HAP-1 (cell line): ENCODE results near the gene CHST12.

Source experiments
- DNase-seq, 2 experiments: peaks; one replicate each; pipeline ENCODE4 v3.0.0-alpha.2; 2016 to 2020; ENCODE audit warnings: low spot score in 2 of 2
- H3K27me3 ChIP-seq: fragments of 250-450 bp; sonication (Bioruptor Pico); 2 replicates; pipeline ENCODE4 v1.5.1; 2020; ENCODE audit warnings: low read depth, mild to moderate bottlenecking, moderate library complexity
- H3K36me3 ChIP-seq: fragments of 250-450 bp; sonication (Bioruptor Pico); replicated peaks from 2 replicates; pipeline ENCODE4 v1.5.1; 2020; ENCODE audit warnings: mild to moderate bottlenecking
- H3K4me1 ChIP-seq: fragments of 250-450 bp; sonication (Bioruptor Pico); 2 replicates; pipeline ENCODE4 v1.5.1; 2020; ENCODE audit warnings: mild to moderate bottlenecking
- H3K4me3 ChIP-seq: fragments of 250-450 bp; sonication (Bioruptor Pico); 2 replicates; pipeline ENCODE4 v1.5.1; 2020; ENCODE audit warnings: mild to moderate bottlenecking, moderate library complexity
- H3K9me3 ChIP-seq: fragments of 250-450 bp; sonication (Bioruptor Pico); 2 replicates; pipeline ENCODE4 v1.5.1; 2020; ENCODE audit warnings: mild to moderate bottlenecking, moderate library complexity
- in situ Hi-C: fragments of 300-500 bp; cut with MboI; formaldehyde crosslinking; loops from 3 replicates; pipeline ENCODE4 v1.14.3; 2020; ENCODE audit warnings: low sequenced_read_pairs, inconsistent platforms, mixed read lengths

The CHST12 gene

GRCh38 chr7:2473496-2474180 is 70.2 kb downstream of the CHST12 start:
- Histone ChIP-seq H3K36me3 (no peaks in the 10 kb centered on the region), H3K27me3 (no peaks in the 10 kb centered on the region), H3K9me3 (no peaks in the 10 kb centered on the region), H3K4me1 (no peaks in the 10 kb centered on the region), H3K4me3 (no peak overlapping the region)
- in situ Hi-C loops, result no loop called here
- no peak for DNase-seq

GRCh38 chr7:2474224-2474623 is 70.8 kb downstream of the CHST12 start:
- in situ Hi-C loops, result no loop called here

GRCh38 chr7:2474813-2475677 is 71.6 kb downstream of the CHST12 start:
- in situ Hi-C loops, result no loop called here
- Histone ChIP-seq H3K27me3 (no peaks in the 10 kb centered on the region), H3K9me3 (no peaks in the 10 kb centered on the region), H3K36me3 (no peaks in the 10 kb centered on the region), H3K4me3 (no peak overlapping the region), H3K4me1 (no peaks in the 10 kb centered on the region)
- DNase-seq, result no peak

More at GRCh38 chr7:2474224-2474623, 70.8 kb downstream of the CHST12 start:
- no peaks in the 10 kb centered on the region for H3K36me3 ChIP-seq
- H3K27me3 ChIP-seq, result no peaks in the 10 kb centered on the region
- H3K9me3 ChIP-seq, result no peaks in the 10 kb centered on the region
- H3K4me1 ChIP-seq, result no peaks in the 10 kb centered on the region
- no peak overlapping the region for H3K4me3 ChIP-seq
- no peak for DNase-seq

GRCh38 chr7:2475678-2476015 is 72.2 kb downstream of the CHST12 start:
- Histone ChIP-seq H3K27me3 (no peaks in the 10 kb centered on the region), H3K9me3 (no peaks in the 10 kb centered on the region), H3K4me3 (no peak overlapping the region), H3K4me1 (no peaks in the 10 kb centered on the region), H3K36me3 (no peaks in the 10 kb centered on the region)
- in situ Hi-C loops, result no loop called here
- no peak for DNase-seq

GRCh38 chr7:2476298-2476697 is 72.9 kb downstream of the CHST12 start, which contains the start of gene GRIFIN:
TSS of gene GRIFIN (minus strand) at chr7:2476398. CDS start at chr7:2476383, 15 bp downstream.
- in situ Hi-C loops, result no loop called here
- no peak for DNase-seq
- Histone ChIP-seq H3K4me1 (no peaks in the 10 kb centered on the region), H3K4me3 (no peak within 1 kb of the TSS), H3K27me3 (no peaks in the 10 kb centered on the region), H3K9me3 (no peaks in the 10 kb centered on the region), H3K36me3 (no peaks in the 10 kb centered on the region)

- no peak for DNase-seq
- no peak overlapping the region for H3K4me3 ChIP-seq
- H3K4me1 ChIP-seq, result no peaks in the 10 kb centered on the region
- H3K36me3 ChIP-seq, result no peaks in the 10 kb centered on the region
- in situ Hi-C loops, result no loop called here
- no peaks in the 10 kb centered on the region for H3K9me3 ChIP-seq
- H3K27me3 ChIP-seq, result no peaks in the 10 kb centered on the region
Observed at GRCh38 chr7:2476776-2477446, 73.5 kb downstream of the CHST12 start.

- in situ Hi-C loops, result no loop called here
- Histone ChIP-seq H3K4me1 (no peaks in the 10 kb centered on the region), H3K4me3 (no peak overlapping the region), H3K9me3 (no peaks in the 10 kb centered on the region), H3K27me3 (no peaks in the 10 kb centered on the region), H3K36me3 (no peaks in the 10 kb centered on the region)
- DNase-seq, result peak; percentile 14 to 70
Observed at GRCh38 chr7:2477447-2478398, 74.3 kb downstream of the CHST12 start.

GRCh38 chr7:2478399-2478785 is 75.0 kb downstream of the CHST12 start:
- no peaks in the 10 kb centered on the region for H3K27me3 ChIP-seq
- H3K36me3 ChIP-seq, result no peaks in the 10 kb centered on the region
- in situ Hi-C loops, result no loop called here
- H3K4me1 ChIP-seq, result no peaks in the 10 kb centered on the region
- H3K9me3 ChIP-seq, result no peaks in the 10 kb centered on the region
- no peak for DNase-seq
- H3K4me3 ChIP-seq, result no peak overlapping the region

- Histone ChIP-seq H3K9me3 (no peaks in the 10 kb centered on the region), H3K36me3 (no peaks in the 10 kb centered on the region), H3K4me1 (no peaks in the 10 kb centered on the region), H3K4me3 (no peak overlapping the region), H3K27me3 (no peaks in the 10 kb centered on the region)
- in situ Hi-C loops, result no loop called here
- no peak for DNase-seq
Observed at GRCh38 chr7:2478800-2479199, 75.4 kb downstream of the CHST12 start.

- no peak for DNase-seq
- Histone ChIP-seq H3K9me3 (no peaks in the 10 kb centered on the region), H3K36me3 (no peaks in the 10 kb centered on the region), H3K27me3 (no peaks in the 10 kb centered on the region), H3K4me3 (no peak overlapping the region), H3K4me1 (no peaks in the 10 kb centered on the region)
- in situ Hi-C loops, result no loop called here
Observed at GRCh38 chr7:2479276-2480069, 76.1 kb downstream of the CHST12 start.

- no peaks in the 10 kb centered on the region for H3K27me3 ChIP-seq
- H3K9me3 ChIP-seq, result no peaks in the 10 kb centered on the region
- H3K4me3 ChIP-seq, result no peak overlapping the region
- no peaks in the 10 kb centered on the region for H3K36me3 ChIP-seq
- H3K4me1 ChIP-seq, result no peaks in the 10 kb centered on the region
- DNase-seq, result no peak
- in situ Hi-C loops, result no loop called here
Observed at GRCh38 chr7:2480070-2480408, 76.6 kb downstream of the CHST12 start.

GRCh38 chr7:2481195-2481594 is 77.8 kb downstream of the CHST12 start:
- H3K27me3 ChIP-seq, result no peaks in the 10 kb centered on the region
- no peaks in the 10 kb centered on the region for H3K9me3 ChIP-seq
- no peaks in the 10 kb centered on the region for H3K36me3 ChIP-seq
- no peak for DNase-seq
- H3K4me3 ChIP-seq, result no peak overlapping the region
- in situ Hi-C loops, result no loop called here
- no peaks in the 10 kb centered on the region for H3K4me1 ChIP-seq
